HG03354 (cell line): Measurements from ENCODE around the gene BUB1B.

Experiments used
- ATAC-seq: cut with Tn5 transposase; IDR thresholded peaks from one replicate; pipeline ENCODE4 v1.9.1; 2021; ENCODE audit warnings: mild to moderate bottlenecking; ENCODE audit not compliant: unreplicated experiment, poor library complexity, severe bottlenecking

The BUB1B gene

DNA sequence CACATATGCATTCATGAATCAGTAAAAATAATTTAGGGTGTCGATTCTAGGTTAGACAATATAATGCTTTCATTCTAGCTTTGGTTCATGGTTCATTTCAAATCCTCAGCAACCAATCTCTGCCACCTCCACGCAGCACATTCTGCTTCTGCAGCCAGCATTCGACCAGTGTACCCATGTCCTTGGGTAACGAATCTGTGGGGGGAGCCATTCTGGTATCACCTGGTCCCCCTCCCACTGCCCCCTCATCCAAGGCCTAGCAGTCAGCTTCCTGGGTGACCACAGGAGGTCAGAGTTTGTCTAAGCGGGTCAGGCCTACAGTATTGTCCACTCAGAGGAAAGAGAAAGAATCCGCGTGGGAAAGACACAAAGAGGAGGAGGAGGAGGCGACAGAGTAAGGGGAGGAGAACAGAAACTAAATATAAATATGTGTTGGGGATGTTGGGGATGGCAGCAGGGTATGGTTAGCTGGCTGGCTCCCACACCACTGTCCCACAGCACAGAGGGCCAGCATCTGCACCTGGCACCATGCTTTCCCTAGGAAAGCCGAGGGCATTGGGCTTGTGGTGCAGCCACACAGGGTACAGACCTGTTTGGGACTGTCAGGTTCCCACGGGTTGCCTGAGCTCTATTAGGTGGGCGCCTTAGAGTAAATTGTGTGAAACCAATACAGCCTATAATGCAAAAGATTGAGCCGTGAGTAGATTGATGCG is 90.1 kb downstream of the BUB1B start:
- no peak for ATAC-seq

DNA sequence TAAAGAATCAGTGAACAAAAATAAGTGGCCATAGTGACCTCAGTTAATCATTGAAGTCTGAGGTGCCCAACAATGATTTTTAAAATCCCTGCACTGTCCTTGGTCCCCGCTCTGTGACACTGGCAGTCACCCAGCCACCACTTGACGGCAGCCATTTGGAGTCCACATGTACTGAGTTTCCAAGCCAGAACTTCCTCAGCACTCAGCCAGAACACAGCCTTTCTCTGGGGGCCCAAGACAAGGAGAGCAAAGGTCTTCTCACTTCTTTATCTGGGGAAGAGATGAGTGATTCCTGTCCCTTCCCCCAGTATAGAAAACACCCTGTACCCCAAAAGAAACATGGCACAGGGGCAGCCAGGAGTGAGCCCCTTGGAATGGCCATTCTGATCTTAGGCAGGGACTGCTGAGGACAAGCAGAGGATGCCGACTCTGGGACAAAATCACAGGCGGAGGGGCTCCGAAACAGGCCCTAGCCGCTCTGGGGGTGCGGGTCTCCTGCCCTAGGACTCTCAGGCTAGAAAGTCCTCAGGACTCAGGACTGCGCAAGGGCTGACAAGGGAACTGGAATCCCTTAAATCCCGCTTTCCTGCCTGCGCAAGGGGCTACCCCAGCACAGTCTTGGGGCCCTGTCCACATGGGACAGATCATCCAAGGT is 90.7 kb downstream of the BUB1B start:
- ATAC-seq: no peak

DNA sequence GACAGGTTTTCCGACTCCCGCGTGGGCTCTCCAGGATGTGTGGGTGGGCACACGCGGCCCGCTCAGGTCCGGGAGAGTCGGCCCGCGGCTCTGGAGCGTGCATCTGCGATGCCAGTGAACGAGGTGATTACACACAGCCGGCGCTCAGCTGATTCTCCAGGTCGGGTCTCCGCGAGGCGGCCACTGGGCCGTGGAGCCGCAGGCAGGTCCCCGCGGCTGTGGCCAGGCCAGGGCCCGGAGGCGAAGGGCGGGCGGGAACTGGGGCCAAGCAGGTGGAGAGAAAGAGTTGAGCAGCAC is 91.2 kb downstream of the BUB1B start:
- no peak for ATAC-seq

DNA sequence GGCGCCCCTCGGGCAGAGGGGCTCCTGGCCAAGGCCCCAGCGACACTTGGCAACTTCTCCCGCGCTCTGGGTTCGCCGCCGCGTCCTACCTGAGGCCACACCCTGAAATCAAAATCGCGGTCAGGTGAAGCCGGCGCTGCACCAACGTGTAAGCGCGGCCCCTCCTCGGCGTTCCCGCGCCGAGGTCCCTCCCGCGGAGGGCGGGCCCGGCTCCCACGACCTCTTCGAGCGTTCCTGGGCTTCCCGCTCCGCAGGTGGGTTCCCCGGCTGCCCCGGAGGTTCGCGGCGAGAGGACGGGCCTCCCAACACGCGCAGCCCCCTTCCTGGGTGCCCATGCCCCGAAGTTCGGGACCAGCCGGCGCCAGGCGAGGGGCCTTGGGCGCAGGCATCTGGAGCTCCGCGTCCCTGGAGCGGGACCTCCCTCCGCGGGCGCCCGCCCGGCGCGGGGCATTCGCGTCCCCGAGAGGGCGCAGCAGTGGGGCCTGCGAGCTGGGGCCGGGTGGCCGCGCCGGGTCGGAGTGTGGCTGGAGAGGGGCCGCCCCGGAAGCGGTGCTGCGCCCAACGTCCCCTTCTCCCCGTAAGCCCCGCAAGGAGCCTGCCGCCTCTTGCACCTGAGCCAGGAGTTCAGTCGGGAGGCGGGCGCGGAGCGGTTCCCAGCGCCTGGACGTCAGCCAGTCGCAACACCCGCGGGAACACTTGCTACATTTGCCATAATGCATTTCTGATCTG is 91.7 kb downstream of the BUB1B start:
- ATAC-seq: no peak

DNA sequence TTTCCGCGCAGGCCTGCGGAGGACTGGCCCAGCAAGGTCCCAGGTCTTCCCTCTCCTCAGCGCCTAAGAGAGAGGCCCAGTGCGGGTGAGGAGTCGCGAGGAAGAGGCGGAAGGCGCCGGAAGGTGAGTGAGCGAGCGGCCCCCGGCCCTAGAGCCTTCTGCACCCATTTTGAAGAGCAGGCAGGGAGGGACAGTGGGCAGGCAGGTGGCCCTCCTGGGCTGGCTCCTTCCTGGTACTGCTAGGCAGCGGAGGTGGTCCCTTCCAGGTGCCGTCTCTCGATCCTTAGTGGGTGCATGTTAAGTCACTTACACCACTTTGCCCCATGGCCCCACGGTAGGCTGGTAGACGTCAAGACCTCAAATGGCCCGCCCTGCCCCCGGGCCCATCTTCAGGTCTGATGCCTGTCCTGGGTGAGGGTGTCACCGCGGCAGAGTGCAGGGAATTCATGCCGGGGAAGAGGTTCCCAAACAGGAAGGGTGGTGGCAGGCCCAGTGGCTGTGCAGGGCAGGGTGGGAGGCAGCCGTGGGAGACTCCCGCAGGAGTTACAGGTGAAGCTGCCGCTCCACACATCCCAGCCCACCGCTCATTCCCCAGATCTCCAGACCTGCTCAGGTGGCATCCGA is 92.4 kb downstream of the BUB1B start:
- no peak for ATAC-seq

DNA sequence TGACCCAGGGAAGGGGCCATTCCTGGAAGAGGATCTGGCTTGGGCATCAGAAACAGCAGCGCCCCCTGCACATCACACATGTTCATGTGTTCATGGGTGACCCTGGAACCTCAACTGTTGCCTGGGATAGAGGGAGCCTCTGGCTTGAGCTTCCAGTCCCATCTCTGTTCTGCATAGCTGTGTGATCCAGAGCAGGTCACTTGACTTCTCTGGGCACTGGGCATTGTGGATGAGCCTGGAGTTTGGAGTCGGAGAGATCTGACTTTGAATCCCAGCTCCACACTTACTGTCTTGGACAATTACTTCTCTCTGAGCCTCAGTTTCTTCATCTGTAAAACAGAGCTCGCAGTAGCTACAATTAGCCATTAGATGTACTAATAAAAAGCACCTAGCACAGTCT is 93.6 kb downstream of the BUB1B start:
- ATAC-seq: no peak

DNA sequence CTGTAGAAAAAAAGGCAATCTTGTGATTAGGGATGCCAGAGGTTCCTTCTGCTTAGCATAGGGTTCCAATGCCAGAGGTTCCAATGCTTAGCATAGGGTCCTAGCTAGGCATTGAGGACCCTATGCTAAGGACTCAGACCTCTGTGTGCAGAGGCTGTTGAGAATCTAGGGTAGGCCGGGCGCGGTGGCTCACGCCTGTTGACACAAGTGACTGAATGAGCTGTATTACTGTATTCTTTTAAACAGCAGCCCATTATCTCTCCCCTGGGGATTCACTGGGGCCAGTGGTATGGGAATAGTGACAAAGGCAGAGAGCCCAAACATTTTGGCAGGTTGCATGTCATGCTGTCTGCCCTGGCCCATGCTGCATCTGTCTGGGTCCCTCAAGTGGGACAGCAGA is 94.2 kb downstream of the BUB1B start:
- no peak for ATAC-seq

DNA sequence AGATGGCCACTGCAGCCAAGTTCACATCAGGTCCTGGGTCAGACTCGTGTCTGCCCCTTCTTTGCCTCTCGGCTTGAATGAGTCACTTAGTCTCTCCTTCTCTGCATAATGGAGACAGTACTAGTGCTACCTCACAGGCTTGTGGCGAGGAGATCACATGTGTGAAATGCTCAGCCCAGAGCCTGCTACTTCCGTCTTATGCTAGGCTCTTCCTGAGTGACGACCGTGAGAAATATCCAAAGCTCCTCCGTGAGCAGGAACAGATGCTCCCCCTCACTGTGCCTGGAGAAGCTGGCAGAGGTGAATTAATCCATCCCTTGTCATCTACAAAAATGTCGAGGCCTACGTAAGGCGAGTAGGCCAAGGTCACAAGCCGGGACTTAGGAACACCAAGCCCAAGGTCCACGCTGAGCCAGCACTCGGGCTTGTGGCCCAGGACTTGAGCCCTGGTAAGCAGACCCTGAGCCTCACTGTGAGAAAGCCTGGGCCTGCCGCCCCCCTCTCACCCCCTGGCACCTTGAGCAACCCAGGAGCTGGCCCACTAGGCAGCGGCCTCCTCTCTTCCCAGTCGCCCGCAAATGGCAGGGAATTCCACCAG is 95.9 kb downstream of the BUB1B start:
- no peak for ATAC-seq

DNA sequence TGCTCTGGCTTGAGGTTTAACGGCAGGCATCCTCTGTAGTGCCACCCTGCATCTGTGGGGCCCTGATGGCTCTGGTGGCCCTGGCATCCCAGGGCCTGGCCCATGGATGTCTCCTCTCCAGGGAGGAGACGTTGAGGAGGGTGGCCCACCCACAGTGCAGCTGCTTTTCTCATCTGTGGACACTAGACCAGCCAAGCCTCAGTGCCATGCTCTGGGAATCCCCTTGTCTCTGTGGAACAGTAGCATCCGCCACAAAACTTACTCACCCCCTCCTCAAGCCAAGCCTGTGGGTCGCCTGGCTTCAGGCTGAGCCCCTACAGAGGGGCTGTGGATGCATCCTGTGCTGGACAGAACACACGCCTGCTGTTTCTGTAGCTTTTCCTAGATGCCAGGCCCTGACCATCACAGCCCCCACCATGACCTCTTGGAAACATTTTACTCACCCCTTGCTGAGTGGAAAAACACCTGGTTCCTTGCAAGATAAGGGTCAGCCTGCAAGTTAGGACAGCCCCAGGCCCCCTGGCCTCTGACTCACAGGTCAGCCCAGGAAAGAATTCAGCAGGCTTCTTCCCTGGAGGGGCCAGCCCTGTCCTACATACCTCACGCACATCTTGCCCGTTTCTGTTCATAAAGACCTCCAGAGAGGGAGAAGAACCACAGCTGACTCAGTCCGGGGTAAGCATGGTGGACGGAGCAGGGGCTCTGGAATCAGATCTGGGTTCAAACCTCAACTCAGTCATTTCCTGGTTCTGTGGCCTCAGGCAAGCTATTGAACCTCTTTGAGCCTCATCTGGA is 97.0 kb downstream of the BUB1B start:
- no peak for ATAC-seq

DNA sequence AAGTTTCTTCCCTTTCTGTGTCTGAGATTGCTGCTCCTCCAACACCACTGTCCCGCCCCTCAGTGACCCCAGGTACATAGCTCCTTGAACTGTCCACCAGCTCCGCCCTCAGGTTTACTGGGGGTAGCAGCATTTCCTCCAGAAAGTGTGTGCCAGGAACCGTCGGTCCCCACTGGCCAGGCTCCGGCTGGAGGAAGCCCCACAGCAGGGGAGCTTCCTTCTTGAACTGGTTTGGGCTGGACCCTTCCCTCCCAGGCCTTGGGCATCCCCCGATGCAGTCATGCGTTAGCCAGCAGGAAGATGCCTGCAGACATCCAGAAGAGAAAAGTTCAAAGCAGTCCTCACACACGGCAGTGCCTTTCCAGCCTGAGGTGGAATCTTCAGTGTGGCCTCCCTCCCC is 97.7 kb downstream of the BUB1B start:
- ATAC-seq: no peak

DNA sequence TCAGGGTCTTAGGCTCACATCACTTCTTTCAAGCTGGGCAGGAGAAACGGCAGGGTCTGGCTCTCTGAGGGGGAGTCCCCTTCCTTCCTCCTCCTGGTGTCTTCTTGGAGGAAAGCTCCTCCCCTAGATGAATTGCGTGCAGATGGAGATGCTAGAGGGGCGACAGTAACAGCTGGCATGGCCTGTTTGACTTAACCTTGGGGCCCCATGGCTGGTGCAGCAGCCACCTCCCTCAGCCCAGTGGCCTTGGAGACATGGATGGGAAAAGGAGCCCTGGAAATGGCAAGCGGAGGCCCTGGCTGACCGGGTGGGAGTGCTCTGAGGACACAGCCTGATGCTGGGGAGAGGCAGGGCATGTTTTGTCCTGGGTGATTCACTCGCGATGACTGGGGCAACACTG is 98.2 kb downstream of the BUB1B start:
- ATAC-seq: no peak

DNA sequence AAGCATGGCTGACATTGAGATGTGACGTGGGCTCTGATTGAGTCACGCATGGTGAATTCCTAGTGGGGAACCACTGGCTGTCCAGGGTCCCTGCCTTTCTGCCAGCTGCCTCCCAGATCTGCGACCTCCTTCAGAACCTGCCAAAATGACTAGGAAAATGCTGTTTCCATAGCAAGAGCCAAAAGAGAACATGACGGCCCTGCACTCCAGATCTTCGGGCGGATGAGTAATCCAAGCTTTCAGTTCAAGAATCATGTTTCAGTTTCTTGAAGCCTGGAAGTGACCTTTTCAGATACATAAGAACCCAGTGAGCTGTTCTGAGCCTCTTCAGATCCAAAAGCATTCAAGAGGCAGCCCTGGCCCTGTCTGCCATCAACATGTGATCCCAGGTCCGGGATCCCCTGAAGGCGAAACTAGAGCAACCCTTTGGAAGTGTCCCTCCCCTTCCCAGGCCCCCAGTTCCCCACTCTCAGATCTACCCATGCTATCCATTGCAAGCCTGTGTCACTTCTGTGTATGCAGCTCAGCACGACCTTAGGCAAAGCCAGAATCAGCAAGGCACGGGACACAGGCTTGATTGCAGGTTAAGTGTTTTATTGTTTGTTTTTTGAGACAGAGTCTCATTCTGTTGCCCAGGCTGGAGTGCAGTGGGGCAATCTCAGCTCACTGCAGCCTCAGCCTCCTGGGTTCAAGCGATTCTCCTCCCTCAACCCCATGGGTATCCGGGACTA is 102.3 kb downstream of the BUB1B start:
- no peak for ATAC-seq

DNA sequence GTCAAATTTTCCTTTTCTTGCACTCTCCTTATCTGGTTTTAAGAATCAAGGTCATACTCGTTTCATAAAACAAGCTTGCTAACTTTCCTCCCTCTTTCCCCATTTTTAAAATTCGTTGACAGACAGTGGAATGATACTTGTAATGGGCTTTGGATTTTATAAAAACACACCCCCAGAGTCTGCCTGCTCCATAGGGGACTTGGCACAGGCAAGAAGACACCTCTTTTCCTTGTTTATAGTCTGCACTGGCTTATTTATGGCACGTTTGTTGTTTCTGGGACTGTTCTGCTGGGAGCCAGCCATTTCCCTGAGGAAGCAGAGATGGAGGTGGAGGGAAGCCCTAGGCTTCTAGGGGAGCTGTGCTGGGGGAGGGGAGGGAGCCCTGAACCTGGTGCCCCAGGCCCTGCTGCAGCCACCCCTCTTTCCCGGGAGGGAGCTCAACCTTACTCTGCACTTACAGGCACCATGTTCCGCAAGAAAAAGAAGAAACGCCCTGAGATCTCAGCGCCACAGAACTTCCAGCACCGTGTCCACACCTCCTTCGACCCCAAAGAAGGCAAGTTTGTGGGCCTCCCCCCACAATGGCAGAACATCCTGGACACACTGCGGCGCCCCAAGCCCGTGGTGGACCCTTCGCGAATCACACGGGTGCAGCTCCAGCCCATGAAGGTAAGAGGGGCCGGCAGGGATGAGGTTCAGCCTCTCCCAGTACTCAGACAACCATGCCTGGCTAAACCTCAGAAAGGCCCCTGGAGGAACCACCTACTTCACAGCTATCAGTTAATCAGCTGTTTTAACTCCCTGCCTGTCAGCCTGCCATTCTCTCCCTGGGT is 103.7 kb downstream of the BUB1B start:
- no peak for ATAC-seq

DNA sequence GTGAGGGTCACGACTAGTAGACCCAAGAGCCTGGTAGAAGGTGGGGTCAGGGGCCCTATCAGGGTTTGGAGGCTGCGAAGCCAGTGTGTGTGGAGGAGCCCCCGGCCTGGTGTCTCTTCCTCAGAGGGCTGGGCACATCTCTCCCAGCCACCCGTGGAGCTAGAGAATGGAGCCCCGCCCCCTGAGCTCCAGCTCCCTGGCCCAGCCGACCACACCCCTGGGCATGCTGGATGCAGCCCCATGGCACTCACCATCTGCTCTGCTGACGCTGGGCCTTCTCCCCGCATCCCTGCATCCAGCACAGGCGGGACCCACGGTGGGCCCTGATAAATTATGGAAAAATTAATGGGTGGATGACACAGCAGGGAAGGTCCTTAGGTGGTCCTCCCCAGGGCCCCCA is 104.5 kb downstream of the BUB1B start:
- no peak for ATAC-seq

DNA sequence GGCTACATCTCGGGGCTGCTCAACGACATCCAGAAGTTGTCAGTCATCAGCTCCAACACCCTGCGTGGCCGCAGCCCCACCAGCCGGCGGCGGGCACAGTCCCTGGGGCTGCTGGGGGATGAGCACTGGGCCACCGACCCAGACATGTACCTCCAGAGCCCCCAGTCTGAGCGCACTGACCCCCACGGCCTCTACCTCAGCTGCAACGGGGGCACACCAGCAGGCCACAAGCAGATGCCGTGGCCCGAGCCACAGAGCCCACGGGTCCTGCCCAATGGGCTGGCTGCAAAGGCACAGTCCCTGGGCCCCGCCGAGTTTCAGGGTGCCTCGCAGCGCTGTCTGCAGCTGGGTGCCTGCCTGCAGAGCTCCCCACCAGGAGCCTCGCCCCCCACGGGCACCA is 105.0 kb downstream of the BUB1B start:
- no peak for ATAC-seq

DNA sequence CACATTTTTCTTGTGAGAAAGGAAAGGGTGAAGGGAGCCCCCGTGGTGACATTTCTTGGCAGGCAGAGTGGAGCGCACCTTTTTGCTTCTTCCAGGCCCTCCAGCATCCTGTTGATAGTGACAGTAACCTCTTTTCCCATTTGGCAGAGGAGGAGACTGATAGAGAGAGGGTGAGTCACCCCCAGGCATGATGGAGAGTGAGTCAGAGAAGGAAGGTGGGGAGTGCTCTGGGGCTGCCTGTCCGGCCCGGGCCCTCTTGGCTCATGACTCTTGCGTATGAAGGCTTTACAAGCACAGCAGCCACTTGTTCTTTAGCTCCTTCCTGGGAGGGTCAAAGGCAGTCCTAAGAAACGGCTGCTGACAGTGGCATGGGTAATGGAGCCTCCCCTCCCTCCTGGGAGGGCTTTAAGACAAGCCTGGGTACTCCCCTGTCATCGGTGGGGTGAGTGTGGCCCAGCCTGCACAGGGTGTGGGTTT is 106.0 kb downstream of the BUB1B start:
- ATAC-seq: no peak

DNA sequence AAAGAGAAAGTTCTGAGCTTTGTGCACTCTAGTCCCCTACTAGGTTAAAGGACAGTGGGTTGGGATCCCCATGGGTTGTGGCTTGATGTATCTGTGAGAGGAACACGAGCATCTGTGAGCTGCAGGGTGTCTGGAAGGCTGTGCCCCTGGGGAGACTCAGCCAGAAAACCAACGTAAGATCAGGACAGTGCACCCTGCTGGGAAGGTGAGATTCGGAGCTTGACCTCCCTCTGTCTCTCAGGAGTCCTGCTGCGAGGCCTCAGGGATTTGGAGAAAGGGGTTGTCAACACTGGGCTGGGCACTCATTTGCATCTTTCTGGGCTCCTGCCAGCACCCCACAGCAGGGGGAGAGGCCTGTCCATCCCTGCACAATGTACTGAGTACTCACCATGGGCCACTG is 106.8 kb downstream of the BUB1B start:
- no peak for ATAC-seq

DNA sequence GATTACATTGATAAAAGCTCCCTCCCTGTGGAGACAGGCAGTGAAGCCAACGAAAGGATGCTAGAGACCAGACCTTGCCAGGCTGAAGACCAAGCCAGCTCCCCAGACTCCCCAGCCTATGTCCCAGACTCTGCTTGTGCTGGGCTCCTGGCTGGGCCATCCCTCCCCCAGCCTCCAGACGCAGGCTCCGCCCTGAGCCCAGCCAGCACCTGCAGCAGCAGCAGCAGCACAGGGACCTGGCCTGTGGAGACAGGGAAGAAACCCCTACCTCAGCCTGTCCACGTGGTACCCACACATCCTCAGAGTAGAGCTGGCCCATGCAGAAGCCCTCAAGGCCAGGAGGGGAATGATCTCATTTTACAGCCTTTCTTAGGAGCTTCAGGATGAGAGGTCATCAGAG is 108.7 kb downstream of the BUB1B start:
- no peak for ATAC-seq
